HG03442 (cell line): Measurements from ENCODE around the gene INPP4A.

ENCODE experiments used
- ATAC-seq: cut with Tn5 transposase; IDR thresholded peaks from one replicate; pipeline ENCODE4 v1.9.1; 2021; ENCODE audit warnings: mild to moderate bottlenecking, moderate library complexity; ENCODE audit not compliant: unreplicated experiment

Gene INPP4A

GRCh38 chr2:98608116-98608961 is 163.7 kb downstream of the INPP4A start, which contains the start of the genes COA5 and UNC50:
Gene COA5, minus strand, starts transcription at chr2:98608512. Its CDS starts 107 bp downstream, at chr2:98608405.
Gene UNC50, plus strand, starts transcription at chr2:98608589. Its CDS starts 1,171 bp downstream, at chr2:98609760.
- ATAC-seq: peak; percentile 88

DNA sequence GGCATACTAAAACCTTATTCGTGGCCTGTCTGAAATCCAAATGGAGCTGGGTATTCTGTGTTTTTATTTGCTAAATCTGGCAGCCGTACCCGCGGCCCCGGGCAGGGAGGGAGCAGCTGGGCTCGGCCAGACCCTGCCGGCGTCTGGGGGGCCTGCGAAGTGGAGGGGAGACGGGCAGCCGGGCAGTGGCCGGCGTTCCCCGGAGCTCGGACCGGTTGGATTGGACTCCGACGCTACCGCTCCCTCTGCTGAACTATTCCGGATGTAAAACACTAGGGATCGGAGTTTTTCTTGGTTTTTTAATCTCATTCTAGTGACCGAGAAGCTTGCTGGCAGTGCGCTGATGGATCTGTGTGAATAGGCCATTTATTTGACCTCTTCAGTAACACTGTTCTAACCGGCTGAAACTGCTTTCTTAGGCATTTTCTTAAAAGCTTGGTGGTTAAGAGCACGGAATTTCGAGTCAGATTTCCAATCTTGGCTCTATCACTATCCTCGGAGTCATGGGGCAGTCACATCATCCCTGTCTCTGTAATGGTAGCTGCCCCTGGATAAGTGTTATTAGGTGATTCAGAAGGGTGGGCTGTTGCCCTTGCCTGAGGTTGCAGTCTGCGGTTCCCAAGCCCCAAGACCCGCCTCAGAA is 164.4 kb downstream of the INPP4A start:
- ATAC-seq: no peak

DNA sequence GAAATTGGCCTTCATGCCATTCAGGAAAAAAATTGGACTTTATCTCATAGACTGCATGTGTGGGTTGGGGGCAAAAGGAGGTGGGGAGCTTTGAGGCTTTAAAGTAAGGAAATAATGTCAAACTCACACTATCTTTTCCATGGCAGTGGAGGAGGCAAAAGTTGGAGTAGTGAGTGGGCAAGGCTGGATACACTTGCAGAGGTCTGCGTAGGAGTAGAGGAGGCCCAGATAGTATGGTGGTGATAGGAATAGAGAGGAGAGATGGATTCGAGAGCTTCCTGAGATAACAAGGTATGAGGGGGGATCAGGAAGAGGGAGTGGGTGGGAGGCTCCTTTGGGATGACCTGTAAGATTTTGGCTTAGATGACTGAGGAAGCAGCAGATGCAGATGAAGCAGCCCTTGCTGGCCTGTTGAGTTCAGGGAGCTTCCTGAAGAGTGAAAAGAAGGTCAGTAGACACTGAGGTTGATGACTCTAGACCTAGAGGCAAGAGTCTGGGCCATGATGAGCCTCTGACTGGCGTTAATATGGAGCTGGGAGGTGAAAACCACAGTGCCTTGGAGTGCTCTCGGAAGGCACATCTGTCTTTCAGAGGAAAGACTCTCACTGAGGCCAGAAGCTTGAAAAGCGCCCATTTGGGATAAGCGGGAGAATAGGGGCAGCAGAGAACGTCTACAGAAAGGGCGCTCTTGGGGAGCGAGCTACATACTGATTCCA is 169.5 kb downstream of the INPP4A start:
- no peak for ATAC-seq

- ATAC-seq: no peak
Observed at GRCh38 chr2:98615481-98615880, 170.8 kb downstream of the INPP4A start.

- no peak for ATAC-seq
Observed at GRCh38 chr2:98617149-98617548, 172.5 kb downstream of the INPP4A start.

- ATAC-seq: no peak
Observed at GRCh38 chr2:98623657-98624056, 179.0 kb downstream of the INPP4A start.

DNA sequence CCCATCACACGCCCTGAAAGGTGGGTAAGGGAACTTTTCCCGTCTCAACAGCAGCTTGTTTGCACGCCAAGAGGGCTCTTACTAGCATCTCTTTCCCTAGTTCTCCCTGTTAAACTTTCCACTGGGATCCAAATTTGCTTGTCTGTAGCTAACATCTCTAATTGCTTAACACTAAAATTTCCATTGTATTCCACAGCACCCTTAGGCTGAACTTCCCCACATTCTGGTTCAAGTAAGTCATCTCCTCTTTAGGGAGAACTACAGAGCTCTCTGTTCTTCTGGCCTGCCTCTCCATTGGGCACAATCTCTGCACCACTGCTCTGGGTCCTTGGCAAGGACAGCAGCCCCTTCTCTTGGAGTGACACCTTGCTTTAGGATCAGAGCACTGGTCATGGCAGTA is 187.7 kb downstream of the INPP4A start:
- no peak for ATAC-seq

GRCh38 chr2:98634406-98635092 is 189.9 kb downstream of the INPP4A start:
- ATAC-seq: no peak

GRCh38 chr2:98637401-98638147 is 192.9 kb downstream of the INPP4A start:
- ATAC-seq: peak; percentile 77

- ATAC-seq: no peak
Observed at GRCh38 chr2:98643496-98644100, 198.9 kb downstream of the INPP4A start.
